HepG2 (cell line): ENCODE results near the gene FUOM. TPM values are rescaled to one million over a fixed set of nuclear protein-coding genes. Genes with fewer than 3 reads are reported as not detected.

Source experiments
- ETS1 ChIP-seq: sonication (generic); formaldehyde crosslinking; IDR thresholded peaks from 2 replicates; pipeline ENCODE4 v1.4.0; 2020; ENCODE audit warnings: missing genetic modification reagents
- HBP1 ChIP-seq: IDR thresholded peaks from 2 replicates; pipeline ENCODE4 v1.6.1; 2016; ENCODE audit warnings: low read depth, control low read depth
- HDAC2 ChIP-seq: sonication (generic); formaldehyde crosslinking; IDR thresholded peaks from 2 replicates; pipeline ENCODE4 v1.4.0; 2020; ENCODE audit warnings: missing genetic modification reagents
- IKZF5 ChIP-seq: IDR thresholded peaks from 2 replicates; pipeline ENCODE4 v1.6.1; 2018; ENCODE audit warnings: missing genetic modification reagents, mild to moderate bottlenecking, missing compliant biosample characterization
- KDM5A ChIP-seq: fragments of 200-600 bp; sonication (generic); IDR thresholded peaks from 2 replicates; pipeline ENCODE4 v1.7.0; 2018; ENCODE audit warnings: antibody characterized with exemption, mild to moderate bottlenecking, low read length, borderline replicate concordance
- NR2F1 ChIP-seq, 2 experiments: fragments of 450-650 bp in 1 of 2; formaldehyde crosslinking in 1 of 2; IDR thresholded peaks; 2 replicates each; pipeline versions ENCODE4 v1.5.0 to v1.6.1; 2016 to 2020; ENCODE audit warnings: mild to moderate bottlenecking in 1 of 2, missing compliant biosample characterization in 1 of 2, missing genetic modification reagents in 1 of 2, moderate library complexity in 1 of 2
- SKIL ChIP-seq: sonication (generic); formaldehyde crosslinking; IDR thresholded peaks from 2 replicates; pipeline ENCODE4 v1.8.0; 2022; ENCODE audit warnings: missing genetic modification reagents, mild to moderate bottlenecking, moderate library complexity, borderline replicate concordance
- ZNF160 ChIP-seq: sonication (generic); formaldehyde crosslinking; IDR thresholded peaks from 2 replicates; pipeline ENCODE4 v1.8.0; 2022; ENCODE audit warnings: mild to moderate bottlenecking, inconsistent platforms, missing genetic modification reagents
- ZNF317 ChIP-seq: sonication (generic); formaldehyde crosslinking; IDR thresholded peaks from 2 replicates; pipeline ENCODE4 v1.5.0; 2020; ENCODE audit warnings: mild to moderate bottlenecking, missing genetic modification reagents
- ZNF770 ChIP-seq: sonication (generic); formaldehyde crosslinking; IDR thresholded peaks from 2 replicates; pipeline ENCODE4 v1.5.0; 2020; ENCODE audit warnings: mild to moderate bottlenecking, missing genetic modification reagents
- ZNF788 ChIP-seq: sonication (generic); formaldehyde crosslinking; IDR thresholded peaks from 2 replicates; pipeline ENCODE4 v1.5.0; 2020; ENCODE audit warnings: mild to moderate bottlenecking, missing genetic modification reagents, borderline replicate concordance
- ZNF83 ChIP-seq: sonication (generic); formaldehyde crosslinking; IDR thresholded peaks from 2 replicates; pipeline ENCODE4 v1.4.0; 2020; ENCODE audit warnings: missing genetic modification reagents, mild to moderate bottlenecking, borderline replicate concordance
- ZSCAN5A ChIP-seq: sonication (generic); formaldehyde crosslinking; IDR thresholded peaks from 2 replicates; pipeline ENCODE4 v1.8.0; 2022; ENCODE audit warnings: mild to moderate bottlenecking, missing genetic modification reagents, borderline replicate concordance
- ZUFSP ChIP-seq: sonication (generic); formaldehyde crosslinking; IDR thresholded peaks from 2 replicates; pipeline ENCODE4 v1.9.0; 2021; ENCODE audit warnings: missing genetic modification reagents, mild to moderate bottlenecking, borderline replicate concordance
- polyA plus RNA-seq, 8 experiments: library from polyadenylated mRNA; depleted of rRNA in 3 of 8; stranded (reverse) in 7 of 8; unstranded in 1 of 8; fragments of >200 nt; fragmentation: Illumina TruSeq in 4 of 8; extraction: Trizol in 4 of 8; gene quantifications; 2 replicates each; pipeline versions ENCODE4 v1.2.1 to v1.2.3, GENCODE V29; 2011 to 2016; ENCODE audit warnings: low read depth in 4 of 8, missing spikeins in 1 of 8, mixed read lengths in 1 of 8; ENCODE audit not compliant: insufficient read depth in 1 of 8
- total RNA-seq, 5 experiments: library from RNA; depleted of rRNA; stranded (reverse); fragments of >200 nt; fragmentation: Illumina TruSeq; extraction: Trizol; gene quantifications; 2 replicates each; pipeline ENCODE4 v1.2.3, GENCODE V29; 2016; ENCODE audit warnings: low read depth in 1 of 5

The FUOM gene
- total and polyA plus RNA-seq, 2 of the 13 experiments (the other 11 are each of a cell fraction or from before 2014, with no cell fraction given), result 27.5 to 60.4 TPM

GRCh38 chr10:133358162-133358924, 524 bp upstream of the FUOM start (continued):
- TF ChIP-seq ZSCAN5A (CRISPR knock-in tag), result no peak
- no peak for TF ChIP-seq ZNF770
- 0 out of 2 replicates have a peak, but pooled peaks have one; percentile 27 for TF ChIP-seq ETS1 (CRISPR knock-in tag)
- no peak for TF ChIP-seq KDM5A
- TF ChIP-seq ZNF317 (CRISPR knock-in tag), result 0 out of 2 replicates have a peak, but pooled peaks have one; percentile 25
- TF ChIP-seq HBP1 (CRISPR knock-in tag), result no peak
- 0 out of 2 replicates have a peak, but pooled peaks have one; percentile 25 for TF ChIP-seq IKZF5 (CRISPR knock-in tag)
- TF ChIP-seq ZNF788, result peak; percentile 72; the same call in 1 of the 2 replicates
- TF ChIP-seq ZUFSP (CRISPR knock-in tag), result 0 out of 2 replicates have a peak, but pooled peaks have one; percentile 58
- TF ChIP-seq ZNF83, result peak; percentile 74; the same call in 1 of the 2 replicates
- no peak for TF ChIP-seq HDAC2
- no peak for TF ChIP-seq SKIL (CRISPR knock-in tag)
- no peak for TF ChIP-seq ZNF160 (CRISPR knock-in tag)
- peak; percentile 27 to 43; a peak in 1 of 4 replicates for TF ChIP-seq NR2F1 (CRISPR knock-in tag; IDR thresholded peaks at IDR 0.05)
